ENCODE data around the gene DAG1. TPM values are rescaled to one million over a fixed set of nuclear protein-coding genes. Genes with fewer than 3 reads are reported as not detected.
A peak's percentile ranks its signal among the peaks of the same experiment; 100 is the strongest.

The DAG1 gene
- total RNA-seq, 1 donor from 2014 or later, result 94.0 TPM

DNA sequence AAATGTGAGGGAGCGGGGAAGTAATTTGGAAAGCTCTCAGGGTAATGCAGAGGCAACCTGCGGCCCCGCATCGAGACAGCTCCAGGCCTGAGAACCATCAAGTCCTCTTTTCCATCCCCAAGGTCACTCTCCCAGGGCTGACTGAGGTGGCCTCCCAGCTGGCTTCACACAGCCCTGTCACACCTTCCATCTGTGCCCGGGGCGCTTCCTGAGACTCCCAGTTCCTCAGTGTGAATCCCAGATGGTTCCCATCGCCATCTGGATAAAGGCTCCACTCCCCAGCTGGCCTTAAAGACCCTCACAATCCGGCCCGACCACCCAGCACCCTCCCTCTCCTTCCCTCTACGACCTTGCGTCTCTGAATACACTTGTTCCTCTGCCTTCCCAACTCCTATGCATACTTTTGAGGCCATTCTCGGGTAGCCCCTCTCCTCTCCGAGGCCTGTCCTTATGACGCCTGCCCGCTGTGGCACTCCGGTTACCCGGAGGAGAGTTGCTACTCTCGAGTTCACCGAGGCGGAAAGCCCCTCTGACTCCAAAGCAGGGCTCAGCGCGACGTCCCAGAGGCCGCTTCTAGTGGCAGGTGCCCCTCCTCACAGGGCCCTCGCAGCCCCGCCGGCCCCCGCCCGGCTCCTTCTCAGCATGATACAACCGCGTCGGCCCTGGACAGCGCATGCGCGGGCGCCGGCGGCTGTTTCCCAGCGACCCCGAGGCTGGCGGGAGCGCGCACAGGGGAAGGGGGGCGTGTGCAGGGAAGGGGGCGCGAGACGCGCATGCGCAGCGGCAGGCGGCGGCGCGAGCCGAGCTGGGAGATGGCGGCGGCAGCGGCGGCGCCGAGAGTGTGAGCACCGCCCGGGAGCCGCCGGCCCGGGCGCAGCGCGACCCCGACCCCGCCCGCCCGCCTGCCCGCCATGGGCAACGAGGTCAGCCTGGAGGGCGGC, 83.9 kb downstream of the DAG1 start, which contains the start of gene BSN:
BSN (plus strand) TSS at position 786 of the 941 bp plus-strand sequence; CDS start at position 912, 126 bp downstream.
- DNase-seq (ENCODE audit: low spot score), result peak; percentile 90

DNA sequence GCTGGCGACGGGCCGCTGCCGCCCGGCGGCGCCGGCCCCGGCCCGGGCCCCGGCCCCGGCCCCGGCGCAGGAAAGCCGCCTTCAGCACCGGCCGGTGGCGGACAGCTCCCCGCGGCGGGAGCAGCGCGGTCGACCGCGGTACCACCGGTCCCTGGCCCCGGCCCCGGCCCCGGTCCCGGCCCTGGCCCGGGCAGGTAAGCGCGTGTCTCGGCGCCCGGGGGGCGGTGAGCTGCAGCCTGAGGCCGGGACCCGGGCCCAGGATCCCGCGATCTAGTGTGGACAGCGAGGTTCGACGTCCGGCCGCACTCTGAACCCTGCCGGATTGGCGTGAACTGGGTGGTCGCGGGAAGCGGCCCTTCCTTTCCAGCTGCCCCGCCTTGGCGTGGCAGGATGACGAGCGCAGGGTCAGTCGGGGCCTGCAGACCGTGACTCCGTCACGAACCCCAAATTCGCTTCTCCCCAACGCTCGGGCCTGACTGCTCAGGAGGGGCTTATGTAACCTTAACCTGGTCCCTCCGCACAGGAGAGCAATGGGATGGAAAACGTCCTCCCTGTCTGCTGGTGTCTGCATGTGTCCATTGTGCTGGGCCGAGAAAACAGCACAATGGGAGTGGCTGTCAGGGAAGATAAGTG, 84.7 kb downstream of the DAG1 start:
- DNase-seq (ENCODE audit: low spot score), result no peak

DNA sequence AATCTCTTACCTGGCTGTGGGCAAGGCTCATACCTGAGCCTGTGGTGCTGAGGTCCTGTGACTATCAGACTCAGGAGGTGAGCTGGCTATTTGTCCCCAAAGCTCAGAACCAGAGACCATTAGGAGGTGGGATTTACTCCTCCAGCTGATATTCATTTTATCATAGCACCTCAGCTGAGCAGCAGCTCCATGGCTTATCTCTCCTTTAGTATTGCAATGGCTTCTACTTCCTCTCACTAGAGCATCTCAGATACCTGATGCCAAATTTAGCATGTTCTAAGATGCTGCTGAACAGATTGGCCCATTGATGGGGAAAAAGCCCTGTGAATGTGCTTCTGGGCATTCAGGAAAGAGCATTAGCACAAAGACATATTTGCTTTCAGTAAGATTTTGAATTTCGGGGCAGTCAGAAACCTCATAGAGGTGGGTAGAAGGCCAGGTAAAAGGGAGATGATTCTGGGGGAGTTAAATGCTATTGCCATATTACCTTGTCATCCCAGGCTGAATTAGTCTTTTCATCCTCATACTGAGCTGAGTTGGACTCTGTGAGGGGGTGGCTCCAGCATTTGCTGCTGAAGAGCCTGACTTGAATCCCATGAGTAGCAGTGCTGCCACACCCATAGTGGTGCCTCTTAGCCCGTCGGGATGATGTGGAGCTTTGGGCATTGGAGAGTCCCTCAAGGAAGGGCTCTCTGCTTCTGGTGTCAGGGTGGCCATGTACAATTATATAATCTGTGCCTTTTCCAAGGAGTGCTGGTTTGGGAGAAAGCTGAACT, 86.6 kb downstream of the DAG1 start:
- no peak for DNase-seq (ENCODE audit: low spot score)

DNA sequence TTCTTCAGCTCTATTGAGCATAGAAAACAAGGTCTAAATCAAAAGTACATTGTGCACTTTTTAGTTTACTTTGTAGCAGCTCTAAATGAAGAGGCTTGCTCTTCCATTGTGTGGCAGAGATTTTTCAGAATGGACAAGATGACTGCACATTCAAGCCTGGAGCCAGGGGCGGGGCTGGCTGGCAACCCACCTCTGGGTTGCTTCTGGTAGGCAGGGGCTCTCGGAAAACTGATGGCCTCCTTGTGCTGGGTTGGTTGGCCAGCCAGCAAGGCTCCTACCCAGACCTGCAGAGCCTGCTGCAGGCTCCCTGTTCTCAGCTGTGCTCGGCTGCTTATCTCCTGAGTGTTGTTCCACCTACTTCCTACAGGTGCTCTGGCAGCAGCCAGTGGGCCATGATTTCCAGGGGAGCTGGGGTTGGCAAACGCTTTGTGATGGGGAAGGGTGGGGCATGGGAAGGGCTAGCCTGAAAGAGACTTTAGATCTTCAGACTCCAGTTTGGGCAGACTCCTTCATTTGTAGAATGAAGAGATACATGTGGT, 93.0 kb downstream of the DAG1 start:
- DNase-seq (ENCODE audit: low spot score), result no peak

DNA sequence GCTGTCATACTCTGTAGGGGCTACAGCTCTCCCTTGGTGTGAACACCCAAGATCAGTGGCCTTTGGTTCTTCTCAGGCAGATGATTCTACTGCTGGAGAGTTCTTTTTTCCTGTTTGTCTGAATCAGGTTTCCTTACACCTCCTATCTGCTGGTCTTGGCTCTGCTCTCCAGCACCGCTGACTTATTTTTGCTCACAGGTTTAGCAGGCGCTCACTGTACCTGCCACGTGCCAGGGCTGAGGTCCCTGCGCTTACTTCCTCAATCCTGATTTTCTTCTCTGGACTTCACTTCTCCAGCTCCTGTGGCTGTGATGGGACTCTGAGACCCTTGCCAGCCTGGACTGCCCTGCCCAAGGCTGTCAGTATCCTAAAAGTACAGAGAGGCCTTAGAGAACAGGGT, 93.7 kb downstream of the DAG1 start:
- DNase-seq (ENCODE audit: low spot score), result no peak

GRCh38 chr3:49566312-49566711, 96.2 kb downstream of the DAG1 start:
- no peak for DNase-seq (ENCODE audit: low spot score)

GRCh38 chr3:49567406-49567805, 97.3 kb downstream of the DAG1 start:
- DNase-seq (ENCODE audit: low spot score), result no peak

- DNase-seq (ENCODE audit: low spot score), result no peak
Observed at GRCh38 chr3:49568965-49569364, 98.9 kb downstream of the DAG1 start.

DNA sequence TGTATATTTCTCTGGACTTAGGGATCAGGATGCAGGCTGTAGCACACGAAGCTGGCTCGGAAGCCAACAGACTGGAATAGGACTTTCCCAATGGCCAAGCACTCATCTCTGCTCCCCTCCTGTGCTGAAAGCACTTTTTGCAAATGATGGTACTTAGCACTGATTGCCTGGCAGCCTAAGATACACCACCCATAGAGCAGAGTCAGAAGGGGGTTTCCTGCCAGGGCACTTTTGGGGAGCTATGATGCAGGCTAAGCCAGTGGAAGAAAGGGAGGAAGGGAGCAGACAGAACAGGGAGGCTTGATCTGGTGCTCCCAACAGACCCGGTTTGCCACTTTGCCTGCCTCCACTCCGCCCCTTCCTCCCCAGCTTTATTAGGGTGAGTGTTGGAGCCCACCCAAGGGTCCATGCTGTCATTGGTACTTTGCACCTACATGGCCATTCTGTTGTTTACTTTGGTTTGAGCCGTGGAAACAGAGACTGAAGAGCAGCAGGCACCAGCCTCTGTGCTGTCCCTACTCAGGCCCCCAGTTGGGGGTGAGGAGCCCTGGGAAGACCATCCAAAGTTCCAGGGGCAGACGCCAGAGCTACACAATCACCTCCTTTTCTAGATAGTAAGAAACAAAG, 100.1 kb downstream of the DAG1 start:
- no peak for DNase-seq (ENCODE audit: low spot score)

GRCh38 chr3:49582177-49582576, 112.1 kb downstream of the DAG1 start:
- DNase-seq (ENCODE audit: low spot score), result no peak

Other genes with a start within 250 kb of the DAG1 start
- gene C3orf62, start 193.0 kb upstream of the DAG1 start, total RNA-seq, result 8.9 TPM
- 93.3 TPM for gene USP4, start 130.2 kb upstream of the DAG1 start, total RNA-seq
- gene GPX1, start 111.9 kb upstream of the DAG1 start, total RNA-seq, result 270 TPM
- gene RHOA, start 58.3 kb upstream of the DAG1 start, total RNA-seq, result 379 TPM
- gene TCTA, start 57.8 kb upstream of the DAG1 start, total RNA-seq, result 37.1 TPM
- gene AMT, start 47.8 kb upstream of the DAG1 start, total RNA-seq, result 29.1 TPM
- 27.4 TPM for gene NICN1, start 40.9 kb upstream of the DAG1 start, total RNA-seq
- gene BSN, start 84.2 kb downstream of the DAG1 start, total RNA-seq, result 2.4 TPM
- gene APEH, start 204.1 kb downstream of the DAG1 start, total RNA-seq, result 152 TPM
- 16.6 TPM for gene MST1, start 219.2 kb downstream of the DAG1 start, total RNA-seq
- 52.8 TPM for gene RNF123, start 219.3 kb downstream of the DAG1 start, total RNA-seq
- gene AMIGO3, start 249.4 kb downstream of the DAG1 start, total RNA-seq, result not detected